ENCODE measurements around the gene ZNF697. TPM values are rescaled to one million over a fixed set of nuclear protein-coding genes. Genes with fewer than 3 reads are reported as not detected.
A peak's percentile ranks its signal among the peaks of the same experiment; 100 is the strongest.

ZNF697 gene
- total RNA-seq, 1 donor from 2014 or later: 46.1 TPM

DNA sequence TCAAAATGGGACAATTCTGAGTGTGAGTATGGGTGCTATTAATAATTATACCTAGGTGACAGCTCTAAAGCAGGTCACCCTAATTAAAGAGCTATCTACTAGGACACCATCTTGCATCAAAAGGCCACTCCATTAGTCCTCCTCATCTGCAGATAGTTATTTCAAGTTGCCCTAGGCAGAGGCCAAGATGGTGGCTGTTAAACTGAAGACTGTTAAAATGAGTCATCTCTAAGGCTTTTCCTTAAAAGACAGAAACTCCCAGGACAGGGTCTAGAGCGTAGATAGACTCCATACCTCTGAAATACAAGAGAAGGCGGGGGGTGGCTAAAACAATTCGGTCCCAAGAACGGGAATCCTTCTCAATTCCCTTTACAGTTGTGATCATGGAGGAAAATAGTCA, 4.5 kb upstream of the ZNF697 start:
- no peak for DNase-seq (ENCODE audit: low read depth)
- Histone ChIP-seq H3K36me3 (ENCODE audit: insufficient read depth, low read length) (no peaks in the 10 kb centered on the region), H3K27ac (ENCODE audit: low read depth, low read length) (no peak overlapping the region), H4K20me1 (ENCODE audit: insufficient read depth, low read length) (no peaks in the 10 kb centered on the region), H3K4me2 (ENCODE audit: low read length) (no peak overlapping the region), H3K79me2 (ENCODE audit: insufficient read depth, low read length) (peaks cover 1% of the 10 kb centered on the region), H3K4me1 (ENCODE audit: insufficient read depth, low read length) (peaks cover 4% of the 10 kb centered on the region), H3K9me3 (ENCODE audit: insufficient read depth, low read depth, low read length) (no peaks in the 10 kb centered on the region), H3K27me3 (ENCODE audit: insufficient read depth, low read length) (peaks cover 37% of the 10 kb centered on the region), H3K4me3 (ENCODE audit: insufficient read depth, low read depth, low read length) (no peak overlapping the region), H2AFZ (ENCODE audit: low read depth, low read length) (no peak overlapping the region), H3K9ac (ENCODE audit: low read length) (no peak overlapping the region)
- no peak for FAIRE-seq
- Mint-ChIP-seq H3K27me3 (ENCODE audit: low read depth, unreplicated experiment) (no peaks in the 10 kb centered on the region), H3K4me1 (ENCODE audit: low read depth, unreplicated experiment) (peaks cover 37% of the 10 kb centered on the region), H3K27ac (ENCODE audit: unreplicated experiment) (peak overlapping the region; percentile 30), H3K9me3 (ENCODE audit: unreplicated experiment) (no peaks in the 10 kb centered on the region), H3K36me3 (ENCODE audit: low read depth, unreplicated experiment) (no peaks in the 10 kb centered on the region), H3K4me3 (ENCODE audit: unreplicated experiment) (no peak overlapping the region)
- TF ChIP-seq EZH2 (IDR thresholded peaks at IDR 0.05; ENCODE audit: insufficient read depth, low read length): no peak
- TF ChIP-seq, protein P1, sequence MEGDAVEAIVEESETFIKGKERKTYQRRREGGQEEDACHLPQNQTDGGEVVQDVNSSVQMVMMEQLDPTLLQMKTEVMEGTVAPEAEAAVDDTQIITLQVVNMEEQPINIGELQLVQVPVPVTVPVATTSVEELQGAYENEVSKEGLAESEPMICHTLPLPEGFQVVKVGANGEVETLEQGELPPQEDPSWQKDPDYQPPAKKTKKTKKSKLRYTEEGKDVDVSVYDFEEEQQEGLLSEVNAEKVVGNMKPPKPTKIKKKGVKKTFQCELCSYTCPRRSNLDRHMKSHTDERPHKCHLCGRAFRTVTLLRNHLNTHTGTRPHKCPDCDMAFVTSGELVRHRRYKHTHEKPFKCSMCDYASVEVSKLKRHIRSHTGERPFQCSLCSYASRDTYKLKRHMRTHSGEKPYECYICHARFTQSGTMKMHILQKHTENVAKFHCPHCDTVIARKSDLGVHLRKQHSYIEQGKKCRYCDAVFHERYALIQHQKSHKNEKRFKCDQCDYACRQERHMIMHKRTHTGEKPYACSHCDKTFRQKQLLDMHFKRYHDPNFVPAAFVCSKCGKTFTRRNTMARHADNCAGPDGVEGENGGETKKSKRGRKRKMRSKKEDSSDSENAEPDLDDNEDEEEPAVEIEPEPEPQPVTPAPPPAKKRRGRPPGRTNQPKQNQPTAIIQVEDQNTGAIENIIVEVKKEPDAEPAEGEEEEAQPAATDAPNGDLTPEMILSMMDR (IDR thresholded peaks at IDR 0.05; ENCODE audit: insufficient read depth, low read depth, low read length): no peak

DNA sequence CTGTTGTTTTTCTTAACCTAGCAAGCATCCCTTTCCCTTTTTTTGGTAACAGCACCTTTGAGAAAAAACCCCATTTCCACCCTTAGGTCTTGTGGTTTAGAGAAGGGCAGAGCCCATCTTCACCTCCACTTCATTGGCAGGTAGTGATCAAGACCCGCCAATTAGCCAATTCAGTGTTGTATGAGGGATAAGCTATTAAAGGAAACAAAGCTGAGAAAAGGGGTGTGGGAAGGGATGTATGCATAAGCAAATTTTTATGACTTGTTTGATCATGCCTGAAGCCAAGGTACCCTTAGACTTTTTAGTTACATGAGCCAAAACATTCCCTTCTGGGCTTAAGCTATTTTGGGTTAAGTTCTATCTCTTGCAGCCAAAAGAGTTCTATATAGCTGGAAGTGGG, 3.6 kb upstream of the ZNF697 start:
- Histone ChIP-seq H3K27ac (ENCODE audit: low read depth, low read length) (no peak overlapping the region), H3K4me3 (ENCODE audit: insufficient read depth, low read depth, low read length) (no peak overlapping the region), H3K27me3 (ENCODE audit: insufficient read depth, low read length) (peaks cover 37% of the 10 kb centered on the region), H3K9ac (ENCODE audit: low read length) (no peak overlapping the region), H4K20me1 (ENCODE audit: insufficient read depth, low read length) (no peaks in the 10 kb centered on the region), H2AFZ (ENCODE audit: low read depth, low read length) (no peak overlapping the region), H3K4me1 (ENCODE audit: insufficient read depth, low read length) (peaks cover 7% of the 10 kb centered on the region), H3K36me3 (ENCODE audit: insufficient read depth, low read length) (no peaks in the 10 kb centered on the region), H3K79me2 (ENCODE audit: insufficient read depth, low read length) (peaks cover 10% of the 10 kb centered on the region), H3K4me2 (ENCODE audit: low read length) (no peak overlapping the region), H3K9me3 (ENCODE audit: insufficient read depth, low read depth, low read length) (no peaks in the 10 kb centered on the region)
- TF ChIP-seq, protein P1 (IDR thresholded peaks at IDR 0.05; ENCODE audit: insufficient read depth, low read depth, low read length): no peak
- TF ChIP-seq EZH2 (IDR thresholded peaks at IDR 0.05; ENCODE audit: insufficient read depth, low read length): no peak
- no peaks in the 10 kb centered on the region for H3K9me3 Mint-ChIP-seq (ENCODE audit: unreplicated experiment)
- DNase-seq (ENCODE audit: low read depth): no peak
- FAIRE-seq: no peak
- peak overlapping the region; percentile 35 for H3K4me3 Mint-ChIP-seq (ENCODE audit: unreplicated experiment)
- H3K4me1 Mint-ChIP-seq (ENCODE audit: low read depth, unreplicated experiment): peaks cover 37% of the 10 kb centered on the region
- H3K36me3 Mint-ChIP-seq (ENCODE audit: low read depth, unreplicated experiment): peaks cover 2% of the 10 kb centered on the region
- no peaks in the 10 kb centered on the region for H3K27me3 Mint-ChIP-seq (ENCODE audit: low read depth, unreplicated experiment)
- no peak overlapping the region for H3K27ac Mint-ChIP-seq (ENCODE audit: unreplicated experiment)

DNA sequence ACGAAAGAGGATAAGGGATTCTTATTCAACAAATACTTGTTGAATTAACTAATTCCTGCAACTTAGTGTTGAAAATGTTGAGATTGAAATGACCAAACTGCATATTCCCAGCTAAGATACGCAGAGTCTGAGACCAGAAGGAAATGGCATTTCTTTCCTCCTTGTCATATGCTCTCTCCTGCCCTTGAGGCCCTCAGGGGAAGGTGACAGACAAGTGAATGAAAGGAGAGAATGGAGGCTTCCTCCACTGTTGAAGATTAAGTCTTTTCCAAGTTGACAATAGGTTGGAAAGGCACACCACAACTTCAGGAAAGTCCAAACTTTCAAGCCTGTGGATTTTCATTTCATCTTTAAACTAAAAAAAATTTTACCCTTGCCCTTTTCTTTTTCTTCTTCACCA, 3.1 kb upstream of the ZNF697 start:
- Histone ChIP-seq H3K4me3 (ENCODE audit: insufficient read depth, low read depth, low read length) (no peak overlapping the region), H3K9ac (ENCODE audit: low read length) (no peak overlapping the region), H3K79me2 (ENCODE audit: insufficient read depth, low read length) (peaks cover 14% of the 10 kb centered on the region), H3K27me3 (ENCODE audit: insufficient read depth, low read length) (peaks cover 32% of the 10 kb centered on the region), H4K20me1 (ENCODE audit: insufficient read depth, low read length) (peaks cover 4% of the 10 kb centered on the region), H2AFZ (ENCODE audit: low read depth, low read length) (no peak overlapping the region), H3K27ac (ENCODE audit: low read depth, low read length) (no peak overlapping the region), H3K4me2 (ENCODE audit: low read length) (no peak overlapping the region), H3K36me3 (ENCODE audit: insufficient read depth, low read length) (no peaks in the 10 kb centered on the region), H3K4me1 (ENCODE audit: insufficient read depth, low read length) (peaks cover 11% of the 10 kb centered on the region), H3K9me3 (ENCODE audit: insufficient read depth, low read depth, low read length) (no peaks in the 10 kb centered on the region)
- Mint-ChIP-seq H3K4me1 (ENCODE audit: low read depth, unreplicated experiment) (peaks cover 41% of the 10 kb centered on the region), H3K36me3 (ENCODE audit: low read depth, unreplicated experiment) (peaks cover 2% of the 10 kb centered on the region), H3K27ac (ENCODE audit: unreplicated experiment) (no peak overlapping the region), H3K9me3 (ENCODE audit: unreplicated experiment) (no peaks in the 10 kb centered on the region), H3K4me3 (ENCODE audit: unreplicated experiment) (no peak overlapping the region), H3K27me3 (ENCODE audit: low read depth, unreplicated experiment) (no peaks in the 10 kb centered on the region)
- DNase-seq (ENCODE audit: low read depth) (no peak), FAIRE-seq (no peak)
- no peak for TF ChIP-seq EZH2 (IDR thresholded peaks at IDR 0.05; ENCODE audit: insufficient read depth, low read length)
- TF ChIP-seq, protein P1 (IDR thresholded peaks at IDR 0.05; ENCODE audit: insufficient read depth, low read depth, low read length): no peak

All from astrocyte (in vitro differentiated cells and primary cell).